GM18517 (cell line): ENCODE data around the gene ZNF213.
A peak's percentile ranks its signal among the peaks of the same experiment; 100 is the strongest.
"Not testable (repeated sequence)": the region's sequence is repeated elsewhere in the genome, so short reads cannot be mapped to it uniquely, and the experiment has no call there.

Experiments used
- ATAC-seq: cut with Tn5 transposase; IDR thresholded peaks from one replicate; pipeline ENCODE4 v1.9.1; 2021; ENCODE audit warnings: mild to moderate bottlenecking, moderate library complexity; ENCODE audit not compliant: unreplicated experiment

ZNF213 gene

GRCh38 chr16:3129137-3130131 is 5.4 kb upstream of the ZNF213 start:
- peak; percentile 52 for ATAC-seq

DNA sequence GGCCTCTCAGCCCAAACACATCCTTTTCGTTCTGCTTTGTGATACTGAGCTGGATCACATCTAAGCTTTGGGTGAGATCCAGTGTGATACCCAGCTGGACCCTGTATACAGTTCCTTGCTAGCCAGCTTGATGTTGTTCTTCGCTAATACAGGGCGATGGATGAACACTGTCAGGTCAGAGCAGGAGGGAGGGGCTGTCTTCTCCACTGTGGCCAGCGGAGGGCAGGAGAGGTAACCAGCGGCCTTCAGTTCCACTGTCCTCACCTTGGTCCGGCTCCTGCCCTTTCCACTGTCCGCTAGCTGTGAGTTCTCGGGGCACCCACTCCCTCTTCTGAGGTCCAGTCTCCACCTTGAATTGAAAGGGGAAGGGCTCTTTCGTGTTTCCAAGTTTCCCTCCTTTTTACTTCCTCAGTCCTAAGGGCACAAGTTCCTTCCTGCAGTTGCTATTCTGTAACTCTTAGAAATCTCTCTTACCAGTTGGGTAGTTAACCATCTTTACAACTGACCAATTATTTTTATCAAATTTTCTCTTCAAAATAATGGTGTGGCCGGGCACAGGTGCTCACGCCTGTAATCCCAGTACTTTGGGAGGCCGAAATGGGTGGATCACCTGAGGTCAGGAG is 3.0 kb upstream of the ZNF213 start:
- ATAC-seq: no peak

DNA sequence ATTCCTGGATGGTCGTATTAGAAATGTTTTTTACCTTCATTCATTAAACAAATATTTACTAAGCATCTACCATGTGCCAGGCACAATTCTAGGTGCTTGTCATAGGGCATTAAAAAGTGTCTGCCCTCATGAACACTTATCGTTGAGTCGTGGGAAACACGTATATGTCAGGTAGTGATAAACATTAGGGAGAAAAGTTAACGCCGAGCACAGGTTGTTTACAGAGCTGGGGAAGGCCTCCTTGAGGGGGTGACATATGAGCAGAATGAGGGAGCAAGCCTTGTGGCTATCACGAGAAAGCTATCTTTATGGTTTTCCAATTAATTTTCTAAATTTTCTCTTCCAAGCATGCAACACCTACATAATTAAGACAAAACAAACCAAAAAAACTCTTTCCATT is 985 bp upstream of the ZNF213 start:
- no peak for ATAC-seq

DNA sequence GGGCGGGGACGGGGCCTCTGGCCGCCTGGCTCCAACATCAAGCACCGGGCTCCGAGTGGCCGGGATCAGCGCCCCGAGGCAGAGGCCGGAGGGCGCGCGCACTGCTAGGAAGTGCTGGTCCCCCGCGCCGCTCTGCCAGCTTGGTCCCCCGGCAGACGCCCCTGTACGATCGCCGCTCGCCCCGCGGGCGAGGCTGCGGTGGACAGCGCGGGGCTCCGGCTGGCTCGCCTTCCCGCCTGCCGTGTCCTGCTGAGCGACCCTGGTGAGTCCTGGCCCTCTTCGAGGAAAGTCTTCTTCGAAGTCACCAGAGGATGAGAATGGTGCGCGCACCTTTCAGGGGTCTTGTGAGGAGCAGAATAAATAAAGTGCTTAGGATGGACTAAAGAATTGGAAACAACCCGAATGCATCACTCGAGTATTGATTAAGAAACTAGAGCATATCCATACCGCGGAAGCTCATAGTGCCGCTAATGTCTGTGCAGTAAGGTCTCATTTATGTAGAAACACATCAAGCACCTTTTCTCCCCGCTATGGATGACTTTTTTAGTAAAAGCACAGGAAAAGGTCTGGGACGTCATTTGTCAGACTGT is 392 bp downstream of the ZNF213 start:
- ATAC-seq: no peak

GRCh38 chr16:3137267-3137666 is 2.4 kb downstream of the ZNF213 start:
- ATAC-seq: no peak

DNA sequence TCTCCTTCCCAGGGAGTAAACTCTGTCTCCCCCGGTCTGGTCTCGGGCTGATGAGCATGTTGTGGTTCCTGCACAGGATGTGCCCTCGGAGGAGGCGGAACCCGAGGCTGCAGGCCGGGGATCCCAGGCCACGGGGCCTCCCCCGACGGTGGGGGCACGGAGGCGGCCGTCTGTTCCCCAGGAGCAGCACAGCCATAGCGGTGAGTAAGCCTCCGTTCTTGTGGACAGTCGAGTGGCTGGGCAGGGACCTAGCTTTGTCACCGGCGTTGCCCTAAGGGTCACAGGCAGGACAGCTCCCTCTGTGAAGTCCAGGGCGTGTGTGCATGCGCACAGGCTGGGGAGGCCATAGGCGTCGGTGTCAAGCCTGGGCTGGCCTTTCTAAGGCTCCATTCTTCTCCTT is 3.5 kb downstream of the ZNF213 start:
- ATAC-seq: no peak

DNA sequence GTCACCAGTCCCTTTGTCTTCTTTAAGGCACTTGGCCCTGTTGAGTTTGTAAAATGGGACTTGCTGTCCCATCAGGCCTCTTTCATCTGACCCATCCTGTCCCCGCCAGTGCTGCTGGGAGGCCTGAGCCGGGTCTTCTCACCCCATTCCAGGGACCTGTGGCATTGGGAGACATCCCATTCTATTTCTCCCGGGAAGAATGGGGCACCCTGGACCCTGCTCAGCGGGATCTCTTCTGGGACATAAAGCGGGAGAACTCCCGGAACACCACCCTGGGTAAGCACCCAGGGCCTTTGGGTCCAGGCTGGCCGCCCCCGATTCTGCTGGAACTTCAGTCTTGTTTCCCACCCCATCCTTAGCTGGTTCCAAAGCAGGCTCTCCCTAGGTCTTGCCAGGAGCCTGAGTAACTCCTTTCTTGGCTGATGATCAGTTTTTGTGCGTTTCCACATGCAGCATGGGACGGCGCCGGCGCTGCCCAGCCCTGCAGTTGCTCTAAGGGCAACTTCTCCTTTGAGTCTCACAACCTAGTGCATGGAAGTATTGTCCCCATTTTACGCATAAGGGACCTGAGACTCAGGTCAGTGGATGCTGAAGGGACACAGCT is 4.1 kb downstream of the ZNF213 start:
- ATAC-seq: no peak

- not testable (repeated sequence) for ATAC-seq
Measured at GRCh38 chr16:3139561-3139960, 4.7 kb downstream of the ZNF213 start.

- ATAC-seq: no peak
Measured at GRCh38 chr16:3140603-3141427, 6.0 kb downstream of the ZNF213 start.

GRCh38 chr16:3141781-3142311 is 7.0 kb downstream of the ZNF213 start:
- no peak for ATAC-seq

DNA sequence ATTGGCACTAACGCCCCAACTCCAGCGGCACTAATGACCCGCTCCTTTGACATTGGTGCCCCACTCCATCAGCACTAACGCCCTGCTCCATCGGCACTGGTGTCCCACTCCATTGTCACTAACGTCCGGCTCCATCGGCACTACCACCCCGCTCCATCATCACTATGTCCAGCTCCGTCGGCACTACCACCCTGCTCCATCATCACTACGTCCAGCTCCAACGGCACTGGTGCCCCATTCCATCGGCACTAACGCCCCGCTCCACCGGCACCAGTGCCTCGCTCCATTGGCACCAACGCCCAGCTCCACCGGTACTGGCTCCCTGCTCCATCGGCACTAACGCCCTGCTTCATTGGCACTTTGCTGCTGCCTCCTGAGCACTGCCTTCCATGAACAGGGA is 7.5 kb downstream of the ZNF213 start:
- ATAC-seq: no peak

GRCh38 chr16:3142770-3143169 is 7.9 kb downstream of the ZNF213 start:
- ATAC-seq: no peak

GRCh38 chr16:3143189-3143588 is 8.4 kb downstream of the ZNF213 start:
- ATAC-seq: no peak

GRCh38 chr16:3143598-3144320 is 8.9 kb downstream of the ZNF213 start:
- no peak for ATAC-seq

- ATAC-seq: no peak
Measured at GRCh38 chr16:3144321-3144983, 9.6 kb downstream of the ZNF213 start.

DNA sequence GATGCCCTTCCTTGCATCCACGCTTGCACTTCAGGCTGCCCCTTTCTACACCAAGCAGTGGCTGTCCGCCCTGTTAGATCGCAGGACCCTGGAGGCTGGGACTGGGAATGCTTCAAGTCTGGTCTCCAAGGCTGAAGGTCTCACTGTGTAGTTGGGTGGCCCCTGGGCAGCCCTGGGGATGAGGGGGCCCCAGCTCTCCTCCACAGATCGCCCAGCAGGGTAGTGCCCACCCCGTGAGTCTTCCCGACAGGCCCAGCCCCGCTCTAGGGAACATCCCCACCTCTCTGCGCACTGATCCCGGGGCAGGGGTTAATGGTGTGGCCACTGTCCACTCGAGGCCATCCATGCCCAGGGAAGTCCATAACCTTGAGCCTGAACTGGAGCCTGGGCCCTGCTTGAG is 10.3 kb downstream of the ZNF213 start:
- no peak for ATAC-seq

DNA sequence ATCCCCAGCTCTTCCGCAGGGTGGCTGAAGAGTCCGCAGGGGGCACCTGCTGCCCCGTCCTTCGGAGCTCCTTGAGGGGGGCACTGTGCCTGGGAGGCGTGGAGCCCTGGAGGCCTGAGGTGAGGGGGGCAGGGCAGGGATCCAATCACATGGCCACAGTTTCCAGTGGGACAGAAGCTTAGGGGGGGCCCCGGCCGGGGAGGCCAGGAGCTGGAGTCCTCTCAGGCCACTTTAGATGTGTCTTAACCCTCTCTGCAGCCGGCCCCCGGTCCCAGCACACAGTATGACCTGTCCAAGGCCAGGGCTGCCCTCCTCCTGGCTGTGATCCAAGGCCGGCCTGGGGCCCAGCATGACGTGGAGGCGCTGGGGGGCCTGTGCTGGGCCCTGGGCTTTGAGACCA is 10.8 kb downstream of the ZNF213 start:
- ATAC-seq: no peak

DNA sequence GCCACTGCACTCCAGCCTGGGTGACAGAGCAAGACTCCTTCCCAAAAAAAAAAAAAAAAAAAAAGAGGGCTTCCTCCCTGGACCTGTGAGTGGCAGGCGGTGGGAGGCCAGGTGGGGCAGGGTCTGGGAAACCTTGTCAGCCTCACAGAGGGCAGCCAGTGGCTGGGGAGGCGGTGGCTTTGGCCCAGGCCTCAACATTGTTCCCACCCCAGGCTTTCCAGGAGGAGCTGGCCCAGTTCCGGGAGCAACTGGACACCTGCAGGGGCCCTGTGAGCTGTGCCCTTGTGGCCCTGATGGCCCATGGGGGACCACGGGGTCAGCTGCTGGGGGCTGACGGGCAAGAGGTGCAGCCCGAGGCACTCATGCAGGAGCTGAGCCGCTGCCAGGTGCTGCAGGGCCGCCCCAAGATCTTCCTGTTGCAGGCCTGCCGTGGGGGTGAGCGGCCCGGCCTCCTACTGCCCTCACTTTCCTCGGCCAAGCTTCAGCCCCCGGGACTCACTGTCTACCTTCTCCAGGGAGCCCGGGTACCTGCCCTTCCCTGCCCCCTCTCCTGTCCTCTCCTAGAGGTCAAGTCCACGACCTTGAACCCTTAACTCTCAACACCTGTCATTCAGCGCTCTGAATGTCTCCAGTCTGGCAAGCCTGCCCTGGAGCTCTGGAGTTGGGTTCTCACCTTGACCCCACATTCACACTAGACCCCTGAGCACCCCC is 12.4 kb downstream of the ZNF213 start:
- ATAC-seq: no peak

- no peak for ATAC-seq
Measured at GRCh38 chr16:3147757-3148104, 12.9 kb downstream of the ZNF213 start.
